Ramos (cell line): ENCODE data around the gene CEP170.
"Not testable (repeated sequence)": the region's sequence is repeated elsewhere in the genome, so short reads cannot be mapped to it uniquely, and the experiment has no call there.

Experiments used
- in situ Hi-C: fragments of 300-500 bp; cut with MboI; formaldehyde crosslinking; loops from one replicate; pipeline ENCODE4 v1.14.3; 2022; ENCODE audit warnings: low sequenced_read_pairs; ENCODE audit not compliant: unreplicated experiment

The CEP170 gene

DNA sequence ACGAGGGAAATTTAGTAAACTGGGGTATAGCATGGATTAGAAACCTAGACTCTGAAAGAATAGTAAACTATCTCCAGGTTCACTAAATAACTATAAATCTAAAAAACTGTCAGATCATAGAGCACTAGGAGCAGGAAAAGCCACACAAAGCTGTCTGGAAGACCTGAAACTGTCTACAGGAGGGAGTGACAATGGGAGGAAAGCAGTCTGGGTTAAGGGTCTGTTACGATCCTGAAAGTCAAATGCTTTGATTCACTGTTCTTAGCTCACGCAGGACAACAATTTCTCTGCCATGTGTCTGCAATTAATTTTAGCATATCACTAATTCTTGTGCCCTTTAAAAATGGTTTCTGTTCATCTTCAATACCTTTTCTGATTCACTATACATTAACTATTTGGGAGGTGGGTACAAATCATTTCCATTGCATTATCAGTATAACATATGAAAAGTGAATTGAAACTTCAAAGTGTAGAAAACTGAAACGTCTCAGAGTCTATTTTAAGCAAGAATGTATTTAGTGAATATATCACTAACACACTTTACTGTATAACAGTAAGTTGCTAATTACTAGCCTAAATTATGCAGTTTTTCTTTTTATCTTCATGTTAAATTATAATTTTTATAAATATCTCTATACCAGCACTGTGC lies 18.4 kb downstream of the CEP170 start:
- in situ Hi-C loops: no loop called here

DNA sequence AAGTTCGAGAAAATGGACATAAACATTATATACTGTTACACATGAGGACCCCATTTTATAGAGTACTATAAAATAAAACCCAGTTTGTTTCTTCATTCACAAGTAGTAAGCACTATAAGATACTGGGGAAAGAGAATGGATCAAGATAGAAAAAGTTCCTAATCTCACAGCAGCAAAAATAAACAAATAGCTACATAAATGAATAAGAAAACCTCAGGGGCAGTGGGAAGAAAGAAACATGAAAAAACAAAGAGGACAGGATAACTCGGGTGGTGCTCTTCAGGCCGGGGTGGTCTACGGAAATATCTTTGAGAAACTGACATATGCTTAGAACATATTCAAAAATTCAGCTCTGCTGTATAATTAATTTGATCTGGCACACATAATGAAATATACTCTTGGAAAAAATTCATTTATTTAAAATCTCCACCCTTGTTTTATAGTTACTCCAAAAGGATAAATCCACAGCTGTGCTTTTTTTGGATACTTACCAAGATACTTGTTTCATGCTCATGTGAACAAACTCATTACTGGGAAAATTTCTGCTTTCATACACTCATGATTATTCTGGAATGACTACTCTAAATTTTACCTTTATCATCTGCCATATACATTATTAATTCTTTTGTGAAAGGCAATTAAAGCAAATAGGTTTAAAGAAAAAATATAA lies 20.0 kb downstream of the CEP170 start:
- in situ Hi-C loops: no loop called here

DNA sequence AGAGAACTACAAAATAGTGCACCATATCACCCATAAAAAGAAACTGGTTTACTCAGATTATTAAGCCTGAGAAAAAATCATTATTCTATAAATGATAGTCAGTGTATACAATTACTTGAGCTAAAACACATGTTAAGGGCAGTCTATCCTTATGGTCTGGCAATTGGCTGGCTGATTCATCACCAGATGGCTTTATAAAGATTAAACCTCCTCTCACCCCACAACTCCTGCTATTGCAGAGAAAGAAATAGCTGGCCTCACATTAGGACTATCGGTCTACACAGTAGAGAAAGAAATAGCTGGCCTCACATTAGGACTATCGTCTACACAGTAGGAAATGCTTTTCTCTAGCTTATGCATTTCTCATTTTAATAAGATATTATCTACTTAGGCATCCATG lies 21.2 kb downstream of the CEP170 start:
- in situ Hi-C loops: no loop called here

GRCh38 chr1:243230914-243231313 lies 24.2 kb downstream of the CEP170 start:
- in situ Hi-C loops: no loop called here

GRCh38 chr1:243229526-243229925 lies 25.6 kb downstream of the CEP170 start:
- in situ Hi-C loops: no loop called here

GRCh38 chr1:243227622-243228021 lies 27.5 kb downstream of the CEP170 start:
- in situ Hi-C loops: no loop called here

- in situ Hi-C loops: no loop called here
Observed at GRCh38 chr1:243218059-243218458, 37.0 kb downstream of the CEP170 start.

- in situ Hi-C loops: no loop called here
Observed at GRCh38 chr1:243217349-243217748, 37.7 kb downstream of the CEP170 start.

DNA sequence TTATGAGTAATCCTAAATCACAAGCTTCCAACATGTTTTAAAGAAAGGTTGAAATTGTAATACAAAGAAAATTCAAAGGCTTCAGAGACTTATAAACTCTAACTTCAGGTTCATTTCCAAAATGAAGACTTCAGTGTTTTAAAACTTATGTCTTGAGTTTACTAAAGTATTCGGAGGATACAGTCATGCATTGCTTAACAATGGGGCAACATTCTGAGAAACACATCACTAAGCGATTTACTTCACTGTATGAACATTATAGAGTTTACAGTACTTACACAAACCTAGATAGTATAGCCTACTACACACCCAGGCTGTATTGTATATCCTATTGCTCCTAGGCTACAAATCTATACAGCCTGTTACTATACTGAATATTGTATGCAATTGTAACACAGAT lies 38.3 kb downstream of the CEP170 start:
- in situ Hi-C loops: no loop called here

DNA sequence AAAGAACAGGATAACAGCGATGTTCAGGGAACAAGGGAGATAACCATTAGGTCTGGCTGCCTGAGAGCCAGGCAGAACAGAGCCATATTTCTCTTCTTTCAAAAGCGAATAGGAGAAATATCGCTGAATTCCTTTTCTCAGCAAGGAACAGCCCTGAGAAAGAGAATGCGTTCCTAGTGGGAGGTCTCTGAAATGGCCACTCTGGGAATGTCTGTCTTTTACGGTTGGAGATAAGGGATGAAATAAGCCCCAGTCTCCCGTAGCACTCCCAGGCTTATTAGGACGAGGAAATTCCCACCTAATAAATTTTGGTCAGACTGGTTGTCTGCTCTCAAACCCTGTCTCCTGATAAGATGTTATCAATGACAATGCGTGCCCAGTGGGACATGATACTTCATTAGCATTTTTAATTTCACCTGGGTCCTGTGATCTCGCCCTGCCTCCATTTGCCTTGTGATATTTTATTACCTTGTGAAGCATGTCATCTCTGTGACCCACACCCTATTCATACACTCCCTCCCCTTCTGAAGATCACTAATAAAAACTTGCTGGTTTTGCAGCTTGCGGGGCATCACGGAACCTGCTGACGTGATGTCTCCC lies 39.7 kb downstream of the CEP170 start:
- in situ Hi-C loops: not testable (repeated sequence)

DNA sequence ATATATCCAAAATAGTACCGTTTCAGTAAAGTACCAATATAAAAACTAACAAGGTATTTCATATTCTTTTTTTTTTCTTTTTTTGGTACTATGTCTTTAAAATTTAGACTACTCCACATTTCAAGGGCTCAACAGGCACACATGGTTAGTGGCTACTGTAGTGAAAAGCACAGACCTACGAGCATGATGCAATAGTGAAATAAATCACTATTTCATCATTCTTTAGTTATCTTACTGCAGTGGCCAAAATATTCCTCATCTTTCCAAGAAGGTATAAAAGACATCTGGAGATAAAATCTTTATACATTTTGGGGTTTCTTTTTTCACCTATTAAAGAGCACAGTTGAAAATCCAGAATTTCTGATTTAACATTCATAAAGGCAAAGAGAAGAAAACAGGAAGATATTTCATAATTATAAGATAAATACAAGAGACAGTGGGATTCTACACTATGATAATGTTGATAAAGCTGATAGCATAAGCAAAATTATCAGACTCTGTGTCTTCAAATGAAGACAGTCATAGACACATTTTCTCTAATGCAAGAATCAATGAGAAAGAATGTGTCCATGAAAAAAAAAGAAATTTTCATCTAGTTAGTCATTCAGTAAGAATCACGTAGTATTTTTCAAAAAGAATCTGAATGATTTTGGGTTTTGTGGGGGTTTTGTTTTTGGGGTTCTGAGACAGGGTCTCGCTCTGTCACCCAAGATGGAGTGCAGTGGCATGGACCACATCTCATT lies 41.9 kb downstream of the CEP170 start:
- in situ Hi-C loops: no loop called here

- in situ Hi-C loops: not testable (repeated sequence)
Observed at GRCh38 chr1:243211984-243212383, 43.1 kb downstream of the CEP170 start.

DNA sequence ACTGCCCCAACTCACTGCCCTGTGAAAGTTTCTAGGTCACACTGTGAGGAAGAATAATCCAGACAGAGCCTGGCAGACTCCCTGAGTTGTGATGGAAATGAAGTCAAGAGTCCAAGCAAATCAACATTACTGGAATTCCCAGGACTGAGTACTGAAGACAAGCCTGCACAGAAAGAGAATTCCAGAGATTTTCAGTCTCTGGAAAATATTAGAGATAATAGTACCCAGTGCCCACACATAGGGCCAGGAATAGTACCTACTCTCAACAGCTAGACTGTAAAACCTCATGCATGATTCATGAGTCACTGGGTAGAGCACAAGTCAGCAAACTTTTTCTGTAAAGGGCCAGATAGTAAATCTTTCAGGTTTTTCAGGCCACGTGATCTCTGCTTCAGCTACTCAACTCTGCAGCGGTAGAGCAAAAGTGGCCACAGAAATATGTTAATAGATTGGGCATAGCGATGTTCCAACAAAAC lies 50.0 kb downstream of the CEP170 start:
- in situ Hi-C loops: not testable (repeated sequence)

DNA sequence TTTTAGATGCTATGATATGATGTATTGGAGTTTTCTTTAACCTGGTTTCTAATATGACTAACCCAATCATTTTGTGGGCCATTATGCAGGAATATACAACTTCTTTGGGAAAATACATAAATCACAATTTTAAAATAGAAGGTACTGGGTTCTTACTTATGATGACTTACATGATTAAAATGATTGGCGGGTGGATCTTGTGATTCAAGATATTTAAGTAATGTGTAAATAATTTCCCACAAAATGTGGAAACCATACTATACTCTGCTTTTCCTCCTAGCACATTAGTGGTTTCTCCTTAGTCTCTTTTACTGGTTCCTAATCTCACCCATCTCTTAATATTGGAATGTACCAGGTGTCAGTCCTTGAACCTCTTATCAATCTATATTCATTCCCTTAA lies 50.7 kb downstream of the CEP170 start:
- in situ Hi-C loops: not testable (repeated sequence)

DNA sequence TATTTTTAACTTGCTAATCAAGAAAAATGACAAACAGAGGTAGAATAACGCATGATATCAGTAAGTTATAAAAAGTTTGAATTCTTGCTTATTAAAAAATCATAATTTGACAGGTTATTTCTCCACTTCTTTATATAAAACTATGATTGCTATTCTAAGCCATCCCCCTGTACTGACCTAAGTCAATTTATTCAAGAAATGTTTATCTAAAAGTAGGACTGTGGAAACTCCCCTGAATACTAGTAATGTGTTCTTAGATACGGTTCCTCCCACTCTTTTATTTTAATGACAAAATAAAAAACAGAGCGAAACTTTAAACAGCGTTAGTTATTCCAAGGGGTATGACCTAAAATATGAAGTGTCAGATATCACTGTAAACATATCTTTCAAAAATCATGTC lies 51.9 kb downstream of the CEP170 start:
- in situ Hi-C loops: not testable (repeated sequence)

- in situ Hi-C loops: not testable (repeated sequence)
Observed at GRCh38 chr1:243201316-243201715, 53.8 kb downstream of the CEP170 start.

DNA sequence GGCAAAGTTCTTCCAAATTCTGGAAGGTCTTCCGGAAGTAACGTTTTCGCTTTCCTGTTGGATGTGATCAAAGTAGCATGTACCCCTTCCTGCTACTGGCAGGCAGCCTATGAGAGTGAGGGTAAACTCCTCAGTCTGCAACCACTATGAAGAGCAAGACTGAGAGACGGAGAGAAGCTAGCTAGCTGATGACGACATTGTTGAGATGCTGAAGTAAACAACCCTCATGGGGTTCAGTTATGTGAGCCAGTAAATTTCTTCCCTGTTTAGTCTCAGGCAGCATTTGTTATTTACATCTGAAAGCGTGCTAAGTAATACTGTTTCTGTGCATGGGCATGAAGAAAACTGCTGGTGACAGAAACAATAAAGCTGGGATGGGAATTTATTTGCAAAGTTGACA lies 57.6 kb downstream of the CEP170 start:
- in situ Hi-C loops: not testable (repeated sequence)

- in situ Hi-C loops: not testable (repeated sequence)
Observed at GRCh38 chr1:243193330-243193729, 61.8 kb downstream of the CEP170 start.

DNA sequence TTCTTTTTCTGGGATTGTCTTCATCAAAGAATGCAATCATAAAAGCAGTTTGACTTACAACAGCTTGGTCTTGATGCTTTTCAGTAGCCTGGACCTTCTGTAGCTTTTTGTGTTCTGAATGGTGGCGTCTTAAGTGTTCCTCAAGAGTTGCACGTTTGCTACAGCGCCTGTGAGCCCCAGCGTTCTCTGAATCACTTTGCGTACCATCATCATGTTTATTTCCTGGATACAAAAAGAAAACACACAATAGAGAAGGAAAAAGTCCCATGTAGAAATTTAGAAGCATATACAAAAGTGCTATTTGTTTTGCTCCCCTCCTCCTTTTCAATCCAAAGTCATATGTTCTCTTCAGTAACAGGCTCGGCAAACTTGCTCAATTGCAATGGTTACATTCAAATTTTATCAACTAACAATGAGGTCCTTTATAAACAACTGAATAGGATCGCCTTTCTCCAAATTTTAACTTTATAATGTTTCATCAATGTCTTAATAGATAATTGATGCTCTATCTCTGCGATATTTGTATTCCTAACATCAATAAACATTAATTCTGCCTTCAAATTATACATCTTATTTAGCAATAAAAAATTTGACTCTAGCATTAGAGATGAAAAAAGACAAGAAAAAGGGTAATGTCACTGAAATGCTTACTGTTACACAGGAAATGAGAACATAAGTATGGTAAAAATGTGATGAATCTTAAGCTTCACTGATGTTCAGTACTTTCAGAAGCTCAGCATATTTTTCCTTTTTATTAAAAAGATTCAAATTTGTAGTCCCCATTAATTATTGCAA lies 68.7 kb downstream of the CEP170 start:
- in situ Hi-C loops: not testable (repeated sequence)

- in situ Hi-C loops: not testable (repeated sequence)
Observed at GRCh38 chr1:243184787-243185186, 70.3 kb downstream of the CEP170 start.
